HepG2 (cell line): ENCODE results near the gene PRPSAP1. TPM values are rescaled to one million over a fixed set of nuclear protein-coding genes. Genes with fewer than 3 reads are reported as not detected.

Experiments used
- AKNA ChIP-seq: sonication (generic); formaldehyde crosslinking; IDR thresholded peaks from 2 replicates; pipeline ENCODE4 v1.4.0; 2020; ENCODE audit warnings: missing genetic modification reagents, borderline replicate concordance
- ARNT2 ChIP-seq: sonication (generic); formaldehyde crosslinking; IDR thresholded peaks from 2 replicates; pipeline ENCODE4 v1.8.0; 2022; ENCODE audit warnings: mild to moderate bottlenecking, low read depth, missing genetic modification reagents, moderate library complexity
- ATRX ChIP-seq: sonication (generic); formaldehyde crosslinking; IDR thresholded peaks from 2 replicates; pipeline ENCODE4 v1.4.0; 2020; ENCODE audit warnings: missing genetic modification reagents, borderline replicate concordance
- BCLAF1 ChIP-seq: fragments of 450-650 bp; IDR thresholded peaks from 2 replicates; pipeline ENCODE4 v1.6.1; 2017; ENCODE audit warnings: mild to moderate bottlenecking
- HINFP ChIP-seq: sonication (generic); formaldehyde crosslinking; IDR thresholded peaks from 2 replicates; pipeline ENCODE4 v1.4.0; 2020; ENCODE audit warnings: low read depth, mild to moderate bottlenecking, missing genetic modification reagents
- IRX3 ChIP-seq: sonication (generic); formaldehyde crosslinking; IDR thresholded peaks from 2 replicates; pipeline ENCODE4 v1.8.1; 2023; ENCODE audit warnings: mild to moderate bottlenecking, low read depth, missing genetic modification reagents, borderline replicate concordance
- NFRKB ChIP-seq: fragments of 450-650 bp; IDR thresholded peaks from 2 replicates; pipeline ENCODE4 v1.6.1; 2017
- PAWR ChIP-seq: sonication (generic); formaldehyde crosslinking; IDR thresholded peaks from 2 replicates; pipeline ENCODE4 v1.4.0; 2020; ENCODE audit warnings: missing genetic modification reagents, mild to moderate bottlenecking, borderline replicate concordance
- POGK ChIP-seq: sonication (generic); formaldehyde crosslinking; conservative IDR thresholded peaks from 2 replicates; pipeline ENCODE4 v1.8.0; 2022; ENCODE audit warnings: mild to moderate bottlenecking, moderate library complexity, missing genetic modification reagents
- SATB2 ChIP-seq: sonication (generic); formaldehyde crosslinking; IDR thresholded peaks from 2 replicates; pipeline ENCODE4 v1.5.0; 2020; ENCODE audit warnings: missing genetic modification reagents
- THYN1 ChIP-seq: sonication (generic); formaldehyde crosslinking; IDR thresholded peaks from 2 replicates; pipeline ENCODE4 v1.8.1; 2023; ENCODE audit warnings: low read depth, mild to moderate bottlenecking, moderate library complexity, missing genetic modification reagents, borderline replicate concordance
- ZNF34 ChIP-seq: sonication (generic); formaldehyde crosslinking; IDR thresholded peaks from 2 replicates; pipeline ENCODE4 v1.4.0; 2020; ENCODE audit warnings: mild to moderate bottlenecking, missing genetic modification reagents, borderline replicate concordance
- ZNF770 ChIP-seq: sonication (generic); formaldehyde crosslinking; IDR thresholded peaks from 2 replicates; pipeline ENCODE4 v1.5.0; 2020; ENCODE audit warnings: mild to moderate bottlenecking, missing genetic modification reagents
- polyA plus RNA-seq, 8 experiments: library from polyadenylated mRNA; depleted of rRNA in 3 of 8; stranded (reverse) in 7 of 8; unstranded in 1 of 8; fragments of >200 nt; fragmentation: Illumina TruSeq in 4 of 8; extraction: Trizol in 4 of 8; gene quantifications; 2 replicates each; pipeline versions ENCODE4 v1.2.1 to v1.2.3, GENCODE V29; 2011 to 2016; ENCODE audit warnings: low read depth in 4 of 8, missing spikeins in 1 of 8, mixed read lengths in 1 of 8; ENCODE audit not compliant: insufficient read depth in 1 of 8
- total RNA-seq, 5 experiments: library from RNA; depleted of rRNA; stranded (reverse); fragments of >200 nt; fragmentation: Illumina TruSeq; extraction: Trizol; gene quantifications; 2 replicates each; pipeline ENCODE4 v1.2.3, GENCODE V29; 2016; ENCODE audit warnings: low read depth in 1 of 5

The PRPSAP1 gene
- total and polyA plus RNA-seq, 2 of the 13 experiments (the other 11 are each of a cell fraction or from before 2014, with no cell fraction given) = 91.1 to 314 TPM

- TF ChIP-seq SATB2 (CRISPR knock-in tag) (peak; percentile 99), ATRX (CRISPR knock-in tag) (no peak), HINFP (peak; percentile 94), ZNF770 (CRISPR knock-in tag) (peak; percentile 78), POGK (CRISPR knock-in tag) (peak; percentile 94), IRX3 (CRISPR knock-in tag) (peak; percentile 98), THYN1 (CRISPR knock-in tag) (no peak), AKNA (CRISPR knock-in tag) (peak; percentile 98), ARNT2 (peak; percentile 99), ZNF34 (CRISPR knock-in tag) (no peak), PAWR (no peak), NFRKB (no peak), BCLAF1 (no peak)
These were observed 32.4 kb upstream of the PRPSAP1 start (continued) for GRCh38 chr17:76385892-76386786.
